IMR-90 (cell line): Measurements from ENCODE around the gene DHH. TPM values are rescaled to one million over a fixed set of nuclear protein-coding genes. Genes with fewer than 3 reads are reported as not detected.

Experiments used
- MAFK ChIP-seq: IDR thresholded peaks from 2 replicates; pipeline ENCODE4 v1.6.1; 2012; ENCODE audit warnings: low read depth, low read length, improper control_type of control experiment
- NFE2L2 ChIP-seq: fragments of 150-350 bp; IDR thresholded peaks from 2 replicates; pipeline ENCODE4 v1.6.1; 2016; ENCODE audit warnings: low read depth, mild to moderate bottlenecking, low read length
- RAD21 ChIP-seq: IDR thresholded peaks from 2 replicates; pipeline ENCODE4 v1.6.1; 2012; ENCODE audit warnings: low read length, improper control_type of control experiment
- USF2 ChIP-seq: fragments of 150-350 bp; IDR thresholded peaks from 2 replicates; pipeline ENCODE4 v1.6.1; 2017; ENCODE audit warnings: mild to moderate bottlenecking, antibody characterized with exemption, low read length, low read depth
- polyA plus RNA-seq, 3 experiments: library from polyadenylated mRNA; depleted of rRNA; stranded (reverse); fragments of >200 nt; gene quantifications; 2 replicates each; pipeline ENCODE4 v1.2.3, GENCODE V29; 2012; ENCODE audit warnings: low replicate concordance in 1 of 3
- total RNA-seq: library from RNA; depleted of rRNA; stranded (reverse); fragments of >200 nt; gene quantifications from 2 replicates; pipeline ENCODE4 v1.2.3, GENCODE V29; 2012

Gene DHH
- total and polyA plus RNA-seq, 2 of the 4 experiments (the other 2 are of a cell fraction) = under 0.01 to 0.07 TPM

- no peak for TF ChIP-seq USF2
- no peak for TF ChIP-seq MAFK
- TF ChIP-seq NFE2L2 = no peak
- TF ChIP-seq RAD21 = no peak
These were observed 54.2 kb downstream of the DHH start (continued) for GRCh38 chr12:49040364-49040855.
